Dermis microvascular lymphatic vessel endothelial cell (primary cell): ENCODE measurements around the gene KNG1. TPM values are rescaled to one million over a fixed set of nuclear protein-coding genes. Genes with fewer than 3 reads are reported as not detected.
"Not testable (repeated sequence)": the region's sequence is repeated elsewhere in the genome, so short reads cannot be mapped to it uniquely, and the experiment has no call there.

ENCODE experiments used
- DNase-seq, 2 donors: peaks; one replicate each; pipeline versions ENCODE4 v3.0.0 to v3.0.0-alpha.2; 2010; ENCODE audit warnings: low read depth in 2 of 2
- total RNA-seq: library from RNA; depleted of rRNA; stranded (reverse); fragments of >200 nt; gene quantifications from 2 replicates; pipeline ENCODE4 v1.2.1, GENCODE V29; 2014

Gene KNG1
- total RNA-seq: not detected in 2 replicates

- no peak for DNase-seq
Measured at GRCh38 chr3:186717039-186717457, at the start of gene KNG1. KNG1 (plus strand) TSS chr3:186717359; CDS start chr3:186717543, 184 bp downstream.

- DNase-seq: no peak
Measured at GRCh38 chr3:186668426-186668825, 48.7 kb upstream of the KNG1 start.

GRCh38 chr3:186669378-186670084, 47.6 kb upstream of the KNG1 start:
- DNase-seq: no peak

GRCh38 chr3:186670155-186670554, 47.0 kb upstream of the KNG1 start:
- DNase-seq: no peak

GRCh38 chr3:186671051-186671450, 46.1 kb upstream of the KNG1 start:
- no peak for DNase-seq

- no peak for DNase-seq
Measured at GRCh38 chr3:186678604-186679003, 38.6 kb upstream of the KNG1 start.

GRCh38 chr3:186679151-186679550, 38.0 kb upstream of the KNG1 start:
- DNase-seq: no peak

GRCh38 chr3:186680869-186681268, 36.3 kb upstream of the KNG1 start:
- DNase-seq: no peak

GRCh38 chr3:186682812-186683211, 34.3 kb upstream of the KNG1 start:
- DNase-seq: no peak

GRCh38 chr3:186683979-186684378, 33.2 kb upstream of the KNG1 start:
- DNase-seq: no peak

- DNase-seq: not testable (repeated sequence)
Measured at GRCh38 chr3:186686475-186686874, 30.7 kb upstream of the KNG1 start.

GRCh38 chr3:186687120-186687651, 30.0 kb upstream of the KNG1 start:
- no peak for DNase-seq

- DNase-seq: not testable (repeated sequence)
Measured at GRCh38 chr3:186690304-186690703, 26.9 kb upstream of the KNG1 start.

- DNase-seq: no peak
Measured at GRCh38 chr3:186691676-186692075, 25.5 kb upstream of the KNG1 start.

GRCh38 chr3:186693843-186694242, 23.3 kb upstream of the KNG1 start:
- no peak for DNase-seq

GRCh38 chr3:186694288-186695032, 22.7 kb upstream of the KNG1 start:
- DNase-seq: no peak

GRCh38 chr3:186696522-186696921, 20.6 kb upstream of the KNG1 start:
- DNase-seq: no peak

GRCh38 chr3:186697510-186697909, 19.6 kb upstream of the KNG1 start:
- DNase-seq: no peak

- DNase-seq: no peak
Measured at GRCh38 chr3:186700267-186700666, 16.9 kb upstream of the KNG1 start.

GRCh38 chr3:186702451-186702850, 14.7 kb upstream of the KNG1 start:
- not testable (repeated sequence) for DNase-seq

- no peak for DNase-seq
Measured at GRCh38 chr3:186705882-186706780, 11.0 kb upstream of the KNG1 start.
